Testis (tissue), 3 donors: ENCODE data around the gene H2AZ2. TPM values are rescaled to one million over a fixed set of nuclear protein-coding genes. Genes with fewer than 3 reads are reported as not detected.

Experiments
- DNase-seq: peaks from one replicate; pipeline ENCODE4 v3.0.0-alpha.2; 2019
- H3K27ac ChIP-seq, 2 donors: fragments of 200-600 bp; sonication (generic); one replicate each; pipeline ENCODE4 v1.5.1; 2019
- H3K27me3 ChIP-seq: fragments of 200-600 bp; sonication (generic); one replicate; pipeline ENCODE4 v1.5.1; 2019
- H3K36me3 ChIP-seq: fragments of 200-600 bp; sonication (generic); one replicate; pipeline ENCODE4 v1.5.1; 2017; ENCODE audit warnings: low read depth; ENCODE audit errors: missing control alignments
- H3K4me1 ChIP-seq: fragments of 200-600 bp; sonication (generic); one replicate; pipeline ENCODE4 v1.5.1; 2019
- H3K4me3 ChIP-seq, 2 donors: fragments of 200-600 bp; sonication (generic); one replicate each; pipeline ENCODE4 v1.5.1; 2017 to 2019
- H3K9me3 ChIP-seq: fragments of 200-600 bp; sonication (generic); one replicate; pipeline ENCODE4 v1.5.1; 2017
- POLR2A ChIP-seq: fragments of 450-650 bp; IDR thresholded peaks from one replicate; pipeline ENCODE4 v1.6.1; 2017; ENCODE audit warnings: antibody characterized with exemption, mild to moderate bottlenecking, moderate library complexity
- WGBS, 2 donors: methylation state at CpG; one replicate each; pipeline ENCODE4 v1.1.5; 2018; 5-methylcytosine and 5-hydroxymethylcytosine counted together
- intact Hi-C: fragments of 100-400 bp; cut with DNase I; formaldehyde crosslinking; loops from one replicate; pipeline ENCODE4 v1.15.1; 2023; ENCODE audit warnings: low total_unique reads
- polyA plus RNA-seq: library from polyadenylated mRNA; stranded (reverse); fragments of 350-450 nt; fragmentation: Illumina TruSeq; extraction: RNeasy Lipid Tissue Mini Kit (QIAGEN cat#74804); gene quantifications from one replicate; pipeline ENCODE4 v1.2.3, GENCODE V29; 2014; ENCODE audit warnings: low read depth, low replicate concordance; ENCODE audit not compliant: insufficient read depth
- total RNA-seq, 2 donors: library from RNA; depleted of rRNA; stranded (reverse); fragments of >200 nt; gene quantifications; one replicate each; pipeline ENCODE4 v1.2.3, GENCODE V29; 2016
- TF ChIP-seq, protein P1 (sequence below), 3 experiments: fragments of 450-650 bp in 2 of 3; fragments of 200-600 bp in 1 of 3; sonication (generic) in 1 of 3; IDR thresholded peaks; one replicate each; pipeline ENCODE4 v1.5.1; 2016 to 2019; ENCODE audit warnings: antibody characterized with exemption in 3 of 3, mild to moderate bottlenecking in 2 of 3, moderate library complexity in 1 of 3

The H2AZ2 gene
- total and polyA plus RNA-seq, 3 donors from 2014 or later = 77.2 to 154 (median 103) TPM

DNA sequence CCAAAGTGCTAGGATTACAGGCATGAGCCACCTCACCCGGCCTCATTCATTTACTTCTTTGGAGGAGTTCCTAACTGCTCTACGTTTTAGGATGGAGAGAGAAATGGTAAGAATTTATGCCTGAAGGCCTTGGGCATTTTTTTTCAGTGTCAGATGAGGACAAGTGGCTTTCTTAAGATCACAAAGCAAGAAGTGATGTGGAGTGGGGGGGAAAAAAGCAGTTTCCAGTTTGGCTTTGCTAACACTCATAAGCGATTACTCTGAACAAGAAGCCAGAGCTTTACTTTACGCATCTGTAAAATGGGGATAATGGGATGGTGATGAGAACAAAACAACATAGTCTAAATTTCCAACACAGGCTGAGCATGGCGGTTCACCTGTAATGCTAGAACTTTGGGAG is 54.0 kb downstream of the H2AZ2 start:
- intact Hi-C loops = no loop called here
- Histone ChIP-seq H3K27me3 (no peaks in the 10 kb centered on the region), H3K4me3 (no peak overlapping the region), H3K4me1 (peaks cover 10% of the 10 kb centered on the region), H3K9me3 (no peaks in the 10 kb centered on the region), H3K27ac (no peak overlapping the region), H3K36me3 (no peaks in the 10 kb centered on the region)
- 67 to 71% methylated on average over 5 of the region's 5 CpGs for whole genome bisulfite sequencing, 2 donors
- no peak for TF ChIP-seq POLR2A
- TF ChIP-seq, protein P1, sequence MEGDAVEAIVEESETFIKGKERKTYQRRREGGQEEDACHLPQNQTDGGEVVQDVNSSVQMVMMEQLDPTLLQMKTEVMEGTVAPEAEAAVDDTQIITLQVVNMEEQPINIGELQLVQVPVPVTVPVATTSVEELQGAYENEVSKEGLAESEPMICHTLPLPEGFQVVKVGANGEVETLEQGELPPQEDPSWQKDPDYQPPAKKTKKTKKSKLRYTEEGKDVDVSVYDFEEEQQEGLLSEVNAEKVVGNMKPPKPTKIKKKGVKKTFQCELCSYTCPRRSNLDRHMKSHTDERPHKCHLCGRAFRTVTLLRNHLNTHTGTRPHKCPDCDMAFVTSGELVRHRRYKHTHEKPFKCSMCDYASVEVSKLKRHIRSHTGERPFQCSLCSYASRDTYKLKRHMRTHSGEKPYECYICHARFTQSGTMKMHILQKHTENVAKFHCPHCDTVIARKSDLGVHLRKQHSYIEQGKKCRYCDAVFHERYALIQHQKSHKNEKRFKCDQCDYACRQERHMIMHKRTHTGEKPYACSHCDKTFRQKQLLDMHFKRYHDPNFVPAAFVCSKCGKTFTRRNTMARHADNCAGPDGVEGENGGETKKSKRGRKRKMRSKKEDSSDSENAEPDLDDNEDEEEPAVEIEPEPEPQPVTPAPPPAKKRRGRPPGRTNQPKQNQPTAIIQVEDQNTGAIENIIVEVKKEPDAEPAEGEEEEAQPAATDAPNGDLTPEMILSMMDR (IDR thresholded peaks at IDR 0.05) = no peak
- no peak for DNase-seq

DNA sequence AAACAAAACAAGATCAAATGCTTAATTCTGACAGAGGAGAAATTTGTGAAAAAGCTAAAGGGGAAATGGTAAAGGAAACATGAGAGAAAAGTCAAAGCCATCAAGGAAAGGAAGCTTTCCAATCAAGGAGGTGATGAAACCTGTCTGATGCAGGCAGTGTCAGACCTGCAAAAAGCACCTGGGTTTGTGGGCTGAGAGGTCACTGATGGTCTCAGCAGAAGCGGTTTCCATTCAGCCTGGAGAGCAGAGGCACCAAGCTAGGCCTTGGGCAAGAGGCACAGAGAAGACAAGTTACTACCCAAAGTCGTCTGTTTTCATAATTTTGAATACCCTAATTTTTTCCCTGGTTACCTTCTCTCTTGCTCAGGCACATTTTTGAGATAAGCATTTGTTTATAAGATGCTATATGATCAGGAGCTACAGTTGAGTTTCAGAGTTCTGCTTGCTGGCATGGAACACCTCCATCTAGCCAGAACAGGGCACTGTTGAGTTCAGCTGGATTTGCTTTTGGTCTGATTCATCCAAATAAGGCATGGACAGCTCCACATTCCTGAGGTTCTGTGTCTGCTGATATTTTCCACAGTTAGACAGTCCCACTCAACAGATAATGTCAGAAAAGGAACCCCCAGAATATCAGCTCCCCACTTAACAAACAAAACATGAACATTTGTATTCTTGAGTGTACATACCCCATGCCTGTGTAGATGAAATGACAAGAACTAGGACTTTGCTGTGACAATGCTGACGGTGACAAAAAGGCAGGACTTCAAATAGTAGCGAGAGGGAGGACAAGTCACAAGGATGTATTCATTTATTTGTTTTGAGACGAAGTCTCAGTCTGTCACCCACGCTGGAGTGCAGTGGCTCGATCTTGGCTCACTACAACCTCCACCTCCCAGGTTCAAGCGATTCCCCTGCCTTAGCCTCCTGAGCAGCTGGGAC is 56.3 kb downstream of the H2AZ2 start:
- intact Hi-C loops = no loop called here

DNA sequence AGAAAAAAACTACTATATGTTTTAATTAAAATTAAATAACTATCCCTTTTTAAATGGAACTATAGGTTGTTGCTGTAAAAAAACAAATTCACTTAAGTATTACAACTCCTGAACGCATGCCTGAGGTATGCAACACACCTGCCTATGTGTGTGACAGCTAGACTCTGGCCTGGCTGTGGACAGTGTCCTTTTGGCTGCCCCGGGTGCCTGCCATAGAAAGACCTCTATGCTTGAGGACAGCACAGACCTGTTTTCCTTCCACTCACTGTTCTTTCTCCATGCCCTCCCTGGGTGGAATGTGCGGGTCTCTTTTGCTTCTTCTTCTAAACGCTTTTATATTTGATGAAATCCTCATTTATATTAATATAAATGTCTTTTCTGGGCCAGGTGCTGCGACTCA is 57.9 kb downstream of the H2AZ2 start:
- no peak for DNase-seq
- no peak for TF ChIP-seq POLR2A
- TF ChIP-seq, protein P1 (IDR thresholded peaks at IDR 0.05) = no peak
- Histone ChIP-seq H3K27me3 (no peaks in the 10 kb centered on the region), H3K9me3 (no peaks in the 10 kb centered on the region), H3K36me3 (no peaks in the 10 kb centered on the region), H3K27ac (no peak overlapping the region), H3K4me3 (no peak overlapping the region), H3K4me1 (no peaks in the 10 kb centered on the region)
- WGBS, 2 donors = 84% methylated on average over 5 of the region's 5 CpGs
- intact Hi-C loops = no loop called here

More for the DNA sequence above, 56.3 kb downstream of the H2AZ2 start:
- Histone ChIP-seq H3K27ac (peak overlapping the region; percentile 16 to 45), H3K36me3 (no peaks in the 10 kb centered on the region), H3K4me1 (no peaks in the 10 kb centered on the region), H3K9me3 (no peaks in the 10 kb centered on the region), H3K27me3 (no peaks in the 10 kb centered on the region), H3K4me3 (no peak overlapping the region)
- 77 to 81% methylated on average over 8 of the region's 8 CpGs for WGBS, 2 donors
- no peak for DNase-seq
- TF ChIP-seq POLR2A = no peak
- TF ChIP-seq, protein P1 (IDR thresholded peaks at IDR 0.05) = no peak

DNA sequence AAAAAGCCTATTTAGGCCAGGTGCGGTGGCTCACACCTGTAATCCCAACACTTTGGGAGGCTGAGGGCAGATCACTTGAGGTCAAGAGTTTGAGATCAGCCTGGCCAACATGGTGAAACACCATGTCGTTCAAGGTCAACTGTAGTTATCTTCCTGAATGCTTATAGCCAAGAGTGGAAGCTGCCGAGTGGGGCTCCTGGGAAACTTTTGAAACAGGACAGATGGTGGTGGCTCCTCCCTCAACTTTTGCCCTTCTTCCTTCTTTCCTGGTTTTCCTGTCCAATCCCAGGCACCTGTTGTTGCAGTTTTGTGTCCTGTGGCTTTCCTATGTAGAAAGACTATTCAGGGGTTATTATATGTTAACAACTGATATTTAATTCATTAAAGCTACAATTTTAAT is 60.1 kb downstream of the H2AZ2 start:
- no peaks in the 10 kb centered on the region for H3K27me3 ChIP-seq
- H3K4me1 ChIP-seq = no peaks in the 10 kb centered on the region
- no peaks in the 10 kb centered on the region for H3K36me3 ChIP-seq
- TF ChIP-seq POLR2A = no peak
- TF ChIP-seq, protein P1 (IDR thresholded peaks at IDR 0.05) = no peak
- WGBS, 2 donors = 61 to 83% methylated on average over 3 of the region's 3 CpGs
- no peak overlapping the region for H3K4me3 ChIP-seq
- no peak overlapping the region for H3K27ac ChIP-seq
- intact Hi-C loops = no loop called here
- no peak for DNase-seq
- H3K9me3 ChIP-seq = no peaks in the 10 kb centered on the region
